Stimulated activated CD8-positive, alpha-beta memory T cell treated with anti-CD3 and anti-CD28 coated beads, Interleukin-2, amount 100 ng/mL, for 48 hours (primary cell): Measurements from ENCODE around the gene RPL18.

ENCODE experiments used
- DNase-seq, 2 donors: peaks; one replicate each; pipeline ENCODE4 v3.0.0-alpha.2; 2020; ENCODE audit warnings: low read depth in 2 of 2

The RPL18 gene

DNA sequence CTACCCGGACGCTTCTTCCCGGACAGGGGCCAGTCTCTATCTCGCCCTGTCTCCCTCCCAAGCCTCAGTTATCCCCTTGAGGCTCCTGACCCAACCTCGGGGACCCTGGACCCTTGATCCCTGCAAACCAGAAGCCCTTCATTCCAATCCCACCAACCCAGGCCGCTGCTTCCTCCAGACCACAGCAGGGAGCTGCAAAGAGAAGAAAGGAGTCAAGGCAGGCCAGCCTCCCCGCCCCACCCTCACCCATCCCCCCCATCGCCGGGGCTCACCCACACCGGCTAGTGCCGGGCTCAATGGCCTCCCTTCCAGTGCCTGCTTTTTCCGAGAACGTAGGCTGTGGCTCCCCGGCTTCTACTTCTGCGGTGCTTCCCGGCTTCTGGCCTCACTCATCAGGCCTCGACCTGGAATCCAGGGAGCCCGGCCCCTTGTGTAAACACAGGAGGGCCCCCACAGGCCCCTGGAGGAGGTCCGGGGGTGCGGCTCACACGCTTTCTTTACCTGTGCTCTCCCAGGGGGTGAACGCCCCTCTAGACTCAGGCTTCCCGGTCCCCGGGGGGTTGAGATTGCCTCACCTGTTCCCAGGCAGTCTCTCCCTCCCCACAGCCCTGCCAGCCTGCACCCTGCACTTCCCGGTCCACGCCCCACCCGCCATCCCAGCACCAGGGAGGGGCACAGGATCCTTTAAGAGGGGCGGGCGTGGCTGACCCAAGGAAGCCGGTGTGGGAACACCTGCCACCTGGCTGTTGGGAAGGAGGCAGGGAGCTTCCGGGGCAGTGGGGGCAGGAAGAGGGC is 4.3 kb downstream of the RPL18 start, which contains the start of gene FAM83E:
Gene FAM83E, minus strand, starts transcription at position 641 of the 795 bp plus-strand sequence. CDS start 1,704 bp downstream, outside the sequence.
- no peak for DNase-seq

DNA sequence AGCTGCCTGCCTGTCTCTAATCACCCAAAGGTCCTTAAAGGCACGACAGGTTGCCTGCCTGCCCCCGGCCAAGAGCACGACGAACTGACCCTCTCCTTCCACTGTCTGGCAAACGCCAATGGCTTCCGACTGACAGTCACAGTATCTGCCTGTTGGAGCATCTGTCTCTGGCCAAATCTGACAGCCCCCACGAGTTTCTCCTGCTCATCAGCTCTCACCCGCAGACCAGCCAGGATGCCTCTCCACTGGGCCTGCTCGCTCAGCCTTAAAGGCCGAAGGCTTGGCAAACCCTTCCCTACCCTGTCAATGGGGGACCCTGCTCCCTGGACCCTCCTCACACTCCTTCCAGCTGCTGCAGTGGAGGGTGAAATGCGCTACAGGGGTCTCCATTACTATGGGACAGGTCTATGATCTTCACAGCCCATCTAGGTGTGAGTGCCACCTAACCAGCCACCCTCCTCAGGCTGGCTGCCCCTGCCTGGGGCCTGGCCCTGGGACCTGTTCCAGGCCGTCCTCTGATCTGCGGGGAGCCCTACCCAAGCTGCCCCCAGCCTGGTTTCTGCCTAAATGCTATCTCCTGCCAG is 5.0 kb downstream of the RPL18 start:
- DNase-seq: no peak

DNA sequence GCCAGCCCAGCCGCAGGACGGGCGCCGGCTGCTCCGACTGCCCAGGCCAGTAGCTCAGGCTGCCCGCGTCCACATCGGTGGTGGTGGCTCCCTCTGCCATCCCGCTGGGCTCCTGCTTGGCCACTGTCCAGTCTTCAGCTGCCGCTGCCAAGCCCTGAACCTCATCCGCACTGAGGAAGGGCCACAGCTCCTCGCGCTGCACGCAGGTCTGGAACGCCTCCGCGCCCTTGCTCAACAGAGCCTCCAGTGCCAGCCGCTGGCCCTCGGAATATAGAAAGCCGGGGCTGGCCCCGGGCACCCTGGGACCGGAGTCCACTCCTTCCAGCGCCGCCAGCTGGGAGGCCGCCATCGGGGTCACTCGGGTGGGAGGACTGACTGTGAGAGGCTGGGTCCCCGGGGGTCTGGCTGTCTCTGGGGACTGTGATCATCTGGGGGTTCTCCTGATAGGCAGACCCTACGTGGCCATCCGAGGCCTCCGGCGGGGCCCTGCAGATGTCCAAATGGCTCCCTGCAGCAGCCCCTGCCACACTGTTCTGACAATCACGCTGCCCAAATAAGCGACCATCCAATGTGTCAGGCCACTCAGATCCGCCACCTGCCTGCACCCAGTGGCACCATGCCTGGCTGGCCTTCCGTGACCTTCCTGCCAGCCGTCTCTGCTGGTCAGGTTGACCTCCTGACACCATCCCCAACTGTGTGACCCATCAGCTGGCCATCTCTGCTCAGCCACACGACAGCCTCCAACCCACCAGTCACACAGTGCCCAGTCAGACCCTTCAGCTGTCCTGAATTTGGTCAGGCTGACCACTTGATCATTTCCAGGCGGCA is 5.7 kb downstream of the RPL18 start:
- DNase-seq: no peak

DNA sequence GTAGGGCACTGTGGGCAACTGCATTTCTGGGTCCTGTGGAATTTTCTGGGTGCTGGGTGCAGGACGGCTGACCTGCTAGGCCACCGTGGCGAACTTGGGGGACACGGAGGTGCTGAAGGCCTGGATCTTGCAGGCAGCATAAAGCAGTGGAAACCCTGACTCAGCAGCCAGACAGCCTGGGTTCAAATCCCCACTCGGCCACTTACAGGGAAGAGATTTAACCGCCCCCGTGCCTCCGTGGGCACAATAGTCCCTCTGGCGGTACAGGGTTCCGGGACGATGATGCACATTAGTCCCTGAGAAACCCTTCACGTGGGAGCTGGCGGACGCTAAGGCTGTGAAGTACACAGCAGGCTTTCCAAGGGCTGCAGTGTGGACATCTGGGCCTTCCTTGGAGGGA is 7.1 kb downstream of the RPL18 start:
- no peak for DNase-seq

DNA sequence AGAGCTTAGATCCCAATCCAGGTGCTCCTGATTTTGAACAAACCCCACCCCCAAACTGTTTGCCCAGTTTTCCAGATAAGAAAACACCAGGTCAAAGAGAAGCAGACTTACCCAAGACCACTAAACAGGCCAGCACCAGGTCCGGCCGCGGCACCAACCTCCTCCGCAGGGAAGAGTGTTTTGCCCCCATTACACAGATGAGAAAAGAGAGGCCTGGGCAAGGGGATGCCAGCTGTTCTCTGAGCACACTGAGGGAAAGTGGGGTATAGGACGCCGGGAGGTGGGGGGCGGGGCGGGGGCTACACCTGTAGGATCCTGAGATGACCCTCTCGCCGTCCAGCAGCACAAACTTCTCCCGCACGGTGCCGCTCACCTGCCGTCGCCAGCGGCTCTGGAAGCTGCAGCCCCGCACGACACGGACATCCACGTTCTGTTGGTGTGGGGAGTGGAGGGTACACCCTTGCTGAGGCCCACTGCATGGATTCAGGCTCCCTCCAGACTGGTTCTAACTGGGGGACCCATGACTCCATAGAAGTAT is 9.3 kb downstream of the RPL18 start:
- no peak for DNase-seq

DNA sequence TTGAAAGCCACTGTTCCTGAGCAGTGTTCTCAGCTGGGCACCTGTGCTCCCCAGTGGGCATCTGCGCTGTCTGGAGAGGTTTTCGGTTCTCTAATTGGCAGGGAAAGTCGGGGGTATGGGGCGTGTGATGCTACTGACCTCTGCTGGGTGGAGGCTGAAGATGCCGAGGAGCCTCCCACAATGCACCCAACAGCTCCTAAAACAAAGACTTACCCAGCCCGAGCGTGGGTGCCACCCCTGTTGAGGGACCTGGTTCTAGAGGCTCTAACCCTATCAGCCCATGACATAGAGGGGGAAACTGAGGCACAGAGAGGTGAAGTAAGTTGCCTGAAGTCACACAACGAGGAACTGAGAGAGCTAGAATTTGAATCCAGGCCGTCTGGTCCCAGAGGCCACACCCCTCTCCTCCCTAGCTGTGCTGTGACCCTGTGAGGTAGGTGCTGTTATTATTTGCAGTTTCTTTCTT is 10.1 kb downstream of the RPL18 start:
- DNase-seq: no peak

DNA sequence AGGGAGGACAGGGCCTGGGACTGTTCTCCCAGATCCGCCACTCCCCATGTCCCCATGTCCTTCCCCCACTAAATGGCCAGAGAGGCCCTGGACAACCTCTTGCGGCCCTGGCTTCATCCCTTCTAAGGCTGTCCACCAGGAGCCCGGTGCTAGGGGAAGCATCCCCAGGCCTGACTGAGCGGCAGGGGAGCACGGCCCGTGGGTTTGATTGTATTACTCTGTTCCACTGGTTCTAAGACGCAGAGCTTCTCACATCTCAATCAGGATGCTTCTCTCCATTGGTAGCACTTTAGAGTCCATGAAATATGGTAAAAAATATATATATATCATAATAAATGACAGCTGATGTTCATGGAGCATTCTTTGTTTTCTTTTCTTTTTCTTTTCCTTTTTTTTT is 11.6 kb downstream of the RPL18 start:
- no peak for DNase-seq

DNA sequence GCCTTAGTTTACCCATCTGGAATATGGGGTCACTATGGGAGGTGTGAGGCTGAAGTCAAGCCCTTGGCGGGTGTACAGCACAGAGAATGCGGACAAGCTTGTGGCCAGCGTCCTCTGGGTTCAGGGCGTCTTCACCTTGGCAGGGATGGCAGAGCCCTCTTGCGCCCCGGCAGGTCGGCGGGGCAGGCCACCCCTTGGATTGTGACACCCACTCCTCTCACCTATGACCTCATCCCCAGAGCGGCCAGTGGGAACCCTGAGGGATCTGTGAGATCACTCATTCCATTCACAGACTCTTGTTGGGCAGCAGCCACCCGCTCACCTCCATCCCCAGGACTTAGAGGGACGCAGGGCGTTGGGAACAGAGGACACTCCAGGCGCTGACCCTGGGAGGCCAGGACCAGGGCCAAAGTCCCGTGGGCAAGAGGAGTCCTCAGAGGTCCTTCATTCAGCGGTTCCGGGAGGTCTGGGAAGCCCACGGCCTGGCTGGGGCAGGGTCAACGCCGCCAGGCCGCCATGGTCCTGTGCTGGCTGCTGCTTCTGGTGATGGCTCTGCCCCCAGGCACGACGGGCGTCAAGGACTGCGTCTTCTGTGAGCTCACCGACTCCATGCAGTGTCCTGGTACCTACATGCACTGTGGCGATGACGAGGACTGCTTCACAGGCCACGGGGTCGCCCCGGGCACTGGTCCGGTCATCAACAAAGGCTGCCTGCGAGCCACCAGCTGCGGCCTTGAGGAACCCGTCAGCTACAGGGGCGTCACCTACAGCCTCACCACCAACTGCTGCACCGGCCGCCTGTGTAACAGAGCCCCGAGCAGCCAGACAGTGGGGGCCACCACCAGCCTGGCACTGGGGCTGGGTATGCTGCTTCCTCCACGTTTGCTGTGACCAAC is 12.3 kb downstream of the RPL18 start, which contains the start of gene SPACA4:
Gene SPACA4, plus strand, starts transcription at position 280 of the 896 bp plus-strand sequence. Its CDS starts 237 bp downstream, at position 517.
- DNase-seq: no peak

DNA sequence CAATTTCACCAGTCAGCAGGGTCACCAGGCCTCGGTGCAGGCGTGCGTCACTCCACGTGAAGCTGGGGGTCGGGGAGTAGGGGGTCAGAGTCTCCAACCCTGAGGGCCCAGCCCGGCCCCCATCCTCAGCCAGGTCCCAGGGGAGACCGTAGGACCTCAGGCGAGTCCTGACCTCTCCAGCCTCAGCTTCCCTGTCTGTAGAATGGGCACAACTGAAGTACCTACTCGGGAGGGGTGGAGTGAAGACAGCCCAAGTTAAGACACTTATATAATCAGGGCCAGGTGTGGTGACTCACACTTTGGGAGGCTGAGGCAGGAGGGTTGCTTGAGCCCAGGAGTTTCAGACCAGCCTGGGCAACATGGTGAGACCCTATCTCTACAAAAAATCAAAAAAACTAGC is 15.1 kb downstream of the RPL18 start:
- DNase-seq: no peak

DNA sequence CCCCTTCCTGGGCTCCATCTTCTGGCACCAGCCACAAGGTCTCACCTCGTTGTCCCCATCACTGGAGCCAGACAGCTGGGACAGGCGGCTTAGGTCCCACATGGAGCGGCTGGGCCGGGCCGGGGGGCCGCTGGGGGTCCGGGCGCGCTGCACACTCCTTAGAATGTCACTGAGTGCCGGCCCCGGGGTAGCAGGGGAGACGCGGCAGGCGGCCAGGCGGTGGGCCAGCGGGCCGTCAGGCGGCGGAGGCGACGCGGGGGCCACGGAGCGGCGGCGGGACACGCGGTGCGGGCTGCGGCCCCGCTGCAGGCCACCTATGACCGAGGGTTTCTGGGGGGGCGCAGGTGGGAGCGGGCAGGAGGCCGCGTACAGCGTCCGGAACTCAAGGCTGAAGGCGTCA is 15.5 kb downstream of the RPL18 start:
- DNase-seq: no peak

DNA sequence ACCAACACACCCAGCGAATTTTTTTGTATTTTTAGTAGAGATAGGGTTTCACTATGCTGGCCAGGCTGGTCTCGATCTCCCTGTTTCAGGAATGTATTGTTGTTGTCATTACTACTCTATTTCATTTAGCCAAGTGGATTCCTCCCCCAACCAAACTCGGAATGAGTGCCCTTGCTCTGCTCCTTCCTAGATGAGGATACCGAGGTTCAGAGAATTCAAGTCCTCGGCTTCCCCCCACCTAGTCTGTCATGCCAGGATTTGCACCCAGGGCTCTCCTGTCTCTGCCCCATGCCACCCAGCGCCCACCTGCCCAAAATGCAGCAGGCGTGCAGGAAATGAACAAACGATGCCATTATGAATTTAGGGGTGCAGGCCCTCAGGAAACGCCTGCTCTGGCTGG is 16.0 kb downstream of the RPL18 start:
- no peak for DNase-seq

DNA sequence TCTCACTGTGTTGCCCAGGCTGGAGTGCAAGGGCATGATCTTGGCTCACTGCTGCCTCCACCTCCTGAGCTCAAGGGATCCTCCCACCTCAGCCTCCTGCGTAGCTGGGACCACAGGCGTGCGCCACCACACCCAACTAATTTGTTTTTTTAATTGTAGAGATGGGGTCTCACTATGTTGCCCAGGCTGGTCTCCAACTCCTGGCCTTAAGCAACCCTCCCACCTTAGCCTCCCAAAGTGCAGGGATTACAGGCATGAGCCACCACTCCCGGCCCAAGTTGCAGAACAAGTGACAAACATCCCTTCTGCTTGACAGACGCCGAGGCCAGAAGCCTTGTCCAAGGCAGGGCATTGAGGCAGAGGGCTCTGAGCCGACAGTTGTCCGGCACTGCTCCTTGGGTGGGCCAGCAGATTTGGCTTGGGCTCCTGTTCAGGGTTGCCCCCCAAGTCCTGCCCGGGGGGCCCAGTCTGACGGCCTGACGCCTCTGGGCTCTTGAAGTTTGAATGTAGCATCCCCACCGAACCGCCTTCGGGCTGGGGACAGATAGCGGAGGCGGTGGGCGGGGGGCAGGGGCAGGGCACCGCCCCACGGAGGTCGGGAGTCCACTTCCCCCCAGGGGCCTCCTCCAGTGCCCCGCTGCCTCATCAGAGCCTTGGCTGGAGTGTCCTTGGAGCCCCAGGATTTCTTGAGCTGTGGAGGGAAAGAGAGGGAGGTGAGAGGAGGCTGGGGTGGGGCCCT is 18.1 kb downstream of the RPL18 start:
- DNase-seq: no peak

DNA sequence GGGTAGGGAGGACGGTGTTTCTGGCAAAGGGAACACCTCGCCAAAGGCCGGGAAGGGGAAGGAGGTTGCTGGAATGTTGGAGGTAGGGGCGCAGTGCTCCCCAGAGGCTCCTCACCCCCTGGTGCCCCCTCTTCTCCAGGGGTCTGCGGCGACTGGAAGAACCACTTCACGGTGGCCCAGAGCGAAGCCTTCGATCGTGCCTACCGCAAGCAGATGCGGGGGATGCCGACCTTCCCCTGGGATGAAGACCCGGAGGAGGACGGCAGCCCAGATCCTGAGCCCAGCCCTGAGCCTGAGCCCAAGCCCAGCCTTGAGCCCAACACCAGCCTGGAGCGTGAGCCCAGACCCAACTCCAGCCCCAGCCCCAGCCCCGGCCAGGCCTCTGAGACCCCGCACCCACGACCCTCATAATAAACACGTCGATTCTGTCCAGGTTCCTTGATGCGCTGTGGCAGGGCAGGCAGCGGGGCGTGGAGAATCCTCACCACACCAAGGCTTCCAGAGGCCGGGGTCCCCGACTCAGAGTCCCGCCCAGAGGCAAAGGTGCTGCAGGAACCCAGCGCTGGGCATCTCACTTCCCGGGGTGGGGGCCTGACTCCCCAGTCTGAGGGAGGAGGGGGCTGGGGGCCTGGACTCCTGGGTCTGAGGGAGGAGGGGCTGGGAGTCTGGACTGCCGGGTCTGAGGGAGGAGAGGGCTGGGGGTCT is 19.8 kb downstream of the RPL18 start:
- no peak for DNase-seq

DNA sequence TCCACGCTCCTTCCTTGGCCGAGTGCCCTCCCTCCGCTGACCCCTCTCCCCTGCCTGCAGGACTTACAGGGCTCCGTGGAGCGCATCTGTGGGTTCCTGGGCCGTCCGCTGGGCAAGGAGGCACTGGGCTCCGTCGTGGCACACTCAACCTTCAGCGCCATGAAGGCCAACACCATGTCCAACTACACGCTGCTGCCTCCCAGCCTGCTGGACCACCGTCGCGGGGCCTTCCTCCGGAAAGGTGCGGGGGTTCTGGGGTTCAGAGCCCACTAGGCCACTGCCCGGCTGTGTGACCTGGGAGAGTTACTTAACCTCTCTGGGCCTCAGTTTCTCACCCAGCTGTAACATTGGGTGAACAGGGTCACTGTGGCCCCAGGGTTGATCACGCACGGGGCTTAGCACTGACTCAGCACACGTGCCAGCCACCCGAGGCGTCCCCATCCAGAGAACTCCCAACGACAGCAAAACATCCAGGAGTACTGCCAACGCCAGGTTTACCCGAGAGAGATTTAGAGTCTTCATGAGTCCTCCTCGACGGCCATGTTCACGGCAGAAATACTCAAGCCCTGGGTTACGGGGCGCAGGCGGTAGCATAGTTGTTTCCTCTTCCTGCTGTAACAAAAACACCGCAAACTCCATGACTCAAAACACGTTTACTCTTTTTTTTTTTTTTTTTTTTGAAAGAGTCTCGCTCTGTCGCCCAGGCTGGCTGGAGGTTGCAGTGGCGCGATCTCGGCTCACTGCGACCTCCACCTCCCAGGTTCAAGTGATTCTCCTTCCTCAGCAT is 22.1 kb downstream of the RPL18 start:
- DNase-seq: no peak

DNA sequence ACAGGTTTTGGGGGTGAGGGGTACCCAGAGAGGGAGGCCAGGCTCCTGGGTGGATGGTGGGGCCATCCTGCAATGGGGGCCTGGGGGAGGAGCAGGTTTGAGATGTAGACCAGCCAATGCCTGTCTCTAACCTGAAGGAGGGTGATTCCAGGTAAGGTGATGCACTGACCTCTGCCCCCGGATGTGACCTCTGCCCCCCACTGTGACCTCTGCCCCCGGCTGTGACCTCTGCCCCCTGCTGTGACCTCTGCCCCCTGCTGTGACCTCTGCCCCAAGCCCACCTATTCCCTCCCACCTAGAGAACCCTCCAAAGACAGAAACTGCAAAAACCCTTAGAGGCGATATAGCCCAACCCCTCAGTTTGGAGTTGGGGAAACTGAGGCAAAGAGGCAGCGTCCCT is 22.7 kb downstream of the RPL18 start:
- no peak for DNase-seq

DNA sequence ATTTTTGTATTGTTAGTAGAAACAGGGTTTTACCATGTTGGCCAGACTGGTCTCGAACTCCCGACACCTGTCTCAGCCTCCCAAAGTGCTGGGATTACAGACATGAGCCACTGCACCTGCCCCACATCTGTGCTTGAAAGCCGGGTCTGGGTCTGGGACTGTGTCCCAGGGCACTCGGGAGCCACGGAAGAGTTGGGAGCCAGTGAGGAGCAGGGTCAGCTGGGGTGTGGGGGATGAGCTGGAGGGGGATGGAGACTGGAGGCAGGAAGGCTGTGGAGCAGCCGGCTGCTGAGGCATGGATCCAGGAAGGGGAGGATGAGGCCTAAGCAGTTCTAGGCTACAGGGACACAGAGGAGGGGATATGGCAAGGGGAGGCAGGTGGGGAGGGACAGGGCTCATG is 23.1 kb downstream of the RPL18 start:
- DNase-seq: no peak

DNA sequence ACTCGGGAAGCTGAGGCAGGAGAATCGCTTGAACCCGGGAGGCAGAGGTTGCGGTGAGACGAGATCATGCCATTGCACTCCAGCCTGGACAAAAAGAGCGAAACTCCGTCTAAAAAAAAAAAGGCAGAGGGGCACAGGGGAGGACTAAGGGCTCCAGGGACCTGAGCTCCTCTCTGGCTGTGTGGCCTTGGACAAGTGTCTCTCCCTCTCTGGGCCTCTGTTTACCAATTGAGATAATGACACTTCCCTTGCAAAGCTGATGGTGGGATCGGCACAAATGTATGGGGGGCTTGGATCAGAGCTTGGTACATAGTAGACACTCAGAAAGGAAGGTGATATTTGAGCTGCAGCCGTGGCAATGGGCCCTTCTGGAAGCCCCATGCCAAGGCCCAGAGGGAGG is 23.8 kb downstream of the RPL18 start:
- DNase-seq: no peak

DNA sequence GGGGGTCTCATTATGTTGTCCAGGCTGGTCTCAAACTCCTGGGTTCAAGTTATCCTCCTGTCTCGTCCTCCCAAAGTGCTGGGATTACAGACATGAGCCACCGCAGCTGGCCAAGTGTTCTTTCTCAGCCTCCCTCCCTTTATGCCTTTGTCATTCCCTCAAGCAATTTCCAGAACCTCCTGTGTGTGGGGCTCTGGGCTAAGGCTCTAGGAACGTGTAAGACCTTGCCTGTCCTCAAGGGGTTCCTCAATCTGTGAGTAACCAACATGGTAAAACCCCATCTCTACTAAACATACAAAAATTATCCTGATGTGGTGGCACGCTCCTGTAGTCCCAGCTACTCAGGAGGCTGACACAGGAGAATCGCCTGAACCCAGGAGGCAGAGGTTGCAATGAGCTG is 28.0 kb downstream of the RPL18 start:
- DNase-seq: no peak
